Activated CD8-positive, alpha-beta memory T cell treated with anti-CD3 and anti-CD28 coated beads, Interleukin-2, amount 50 U/mL, for 4 hours (primary cell): ENCODE measurements around the gene PRKCA.
A peak's percentile ranks its signal among the peaks of the same experiment; 100 is the strongest.

Experiments used
- DNase-seq: peaks from one replicate; pipeline ENCODE4 v3.0.0-alpha.2; 2020

PRKCA gene

GRCh38 chr17:66725956-66726355, 423.5 kb downstream of the PRKCA start:
- DNase-seq = no peak

GRCh38 chr17:66726371-66726770, 424.0 kb downstream of the PRKCA start:
- DNase-seq = no peak

DNA sequence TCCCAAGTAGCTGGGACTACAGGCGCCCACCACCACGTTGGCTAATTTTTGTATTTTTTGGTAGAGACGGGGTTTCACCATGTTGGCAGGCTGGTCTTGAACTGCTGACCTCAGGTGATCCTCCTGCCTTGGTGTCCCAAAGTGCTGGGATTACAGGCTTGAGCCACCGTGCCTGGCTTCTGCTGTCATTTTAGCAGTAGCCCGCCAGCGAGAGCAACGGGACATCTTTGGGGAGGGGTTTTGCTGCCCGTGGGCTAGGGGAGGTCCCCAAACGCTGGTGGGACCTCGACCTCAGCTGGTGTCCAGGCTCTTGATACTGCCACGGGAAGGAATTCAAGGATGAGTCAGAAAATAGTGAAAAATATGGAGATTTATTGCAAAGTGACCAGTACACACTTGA, 424.4 kb downstream of the PRKCA start:
- no peak for DNase-seq

DNA sequence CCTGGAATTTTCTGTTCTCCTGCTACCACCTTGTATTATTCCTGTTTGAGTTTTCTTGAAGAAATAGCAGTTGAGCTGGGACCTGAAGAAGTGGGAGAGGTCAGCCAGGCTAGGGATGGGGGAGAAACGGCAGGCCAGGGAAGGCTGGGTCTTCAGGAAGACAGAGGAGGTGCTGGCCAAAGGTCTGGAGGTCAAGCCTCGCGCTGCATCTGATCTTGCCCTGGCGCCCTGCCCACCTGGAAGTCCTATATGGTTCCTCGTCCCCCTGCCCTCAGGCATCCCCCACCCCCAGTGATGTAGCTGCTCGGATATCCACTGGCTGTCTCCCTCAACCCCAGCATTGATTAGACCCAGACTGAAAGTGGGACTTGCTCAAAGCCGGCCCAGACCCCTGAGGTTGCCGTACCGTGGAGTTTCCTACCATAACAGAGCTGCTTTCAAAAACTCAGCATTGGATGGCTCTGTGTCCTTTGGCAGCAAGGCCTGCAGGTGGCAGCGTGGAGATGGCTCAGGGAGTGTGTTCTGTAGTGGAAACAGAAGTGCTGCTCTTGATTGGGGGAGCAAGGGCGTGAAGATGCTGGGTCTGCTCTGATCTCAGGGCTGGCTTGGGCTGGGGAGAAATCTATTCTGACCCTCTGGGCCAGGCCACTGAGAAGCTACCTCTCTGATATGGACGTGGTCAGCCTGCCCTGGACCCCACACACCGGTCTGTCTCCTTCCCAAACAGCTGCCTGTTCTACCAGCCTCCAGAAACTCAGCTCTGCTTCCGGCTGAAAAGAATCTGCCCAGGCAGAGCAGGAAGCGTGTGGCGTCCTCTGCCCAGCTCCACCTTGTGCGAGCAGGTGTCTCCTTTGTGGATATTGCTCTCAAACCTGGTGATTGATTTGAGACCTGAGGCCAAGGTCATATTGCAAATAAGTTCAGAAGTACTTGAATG, 425.5 kb downstream of the PRKCA start:
- DNase-seq = peak; percentile 32

DNA sequence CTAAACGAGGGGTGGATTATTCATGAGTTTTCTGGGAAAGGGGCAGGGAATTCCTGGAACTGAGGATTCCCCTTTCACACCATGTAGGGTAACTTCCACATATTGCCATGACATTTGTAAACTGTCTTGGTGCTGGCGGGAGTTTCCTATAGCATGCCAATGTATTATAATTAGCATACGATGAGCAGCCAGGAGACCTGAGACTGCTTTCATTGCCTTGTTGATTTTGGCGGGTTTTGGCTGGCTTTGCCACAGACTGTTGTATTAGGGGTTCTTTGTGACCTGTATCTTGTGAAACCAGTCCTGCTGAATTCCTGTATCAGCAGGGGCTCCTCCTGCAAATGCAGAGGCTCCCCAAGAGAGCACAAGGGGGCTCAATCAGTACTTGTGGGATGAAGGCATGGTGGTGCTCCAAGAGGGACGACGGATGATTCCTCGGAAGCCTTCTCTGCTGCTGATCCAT, 428.1 kb downstream of the PRKCA start:
- no peak for DNase-seq

GRCh38 chr17:66733759-66734158, 431.3 kb downstream of the PRKCA start:
- no peak for DNase-seq

DNA sequence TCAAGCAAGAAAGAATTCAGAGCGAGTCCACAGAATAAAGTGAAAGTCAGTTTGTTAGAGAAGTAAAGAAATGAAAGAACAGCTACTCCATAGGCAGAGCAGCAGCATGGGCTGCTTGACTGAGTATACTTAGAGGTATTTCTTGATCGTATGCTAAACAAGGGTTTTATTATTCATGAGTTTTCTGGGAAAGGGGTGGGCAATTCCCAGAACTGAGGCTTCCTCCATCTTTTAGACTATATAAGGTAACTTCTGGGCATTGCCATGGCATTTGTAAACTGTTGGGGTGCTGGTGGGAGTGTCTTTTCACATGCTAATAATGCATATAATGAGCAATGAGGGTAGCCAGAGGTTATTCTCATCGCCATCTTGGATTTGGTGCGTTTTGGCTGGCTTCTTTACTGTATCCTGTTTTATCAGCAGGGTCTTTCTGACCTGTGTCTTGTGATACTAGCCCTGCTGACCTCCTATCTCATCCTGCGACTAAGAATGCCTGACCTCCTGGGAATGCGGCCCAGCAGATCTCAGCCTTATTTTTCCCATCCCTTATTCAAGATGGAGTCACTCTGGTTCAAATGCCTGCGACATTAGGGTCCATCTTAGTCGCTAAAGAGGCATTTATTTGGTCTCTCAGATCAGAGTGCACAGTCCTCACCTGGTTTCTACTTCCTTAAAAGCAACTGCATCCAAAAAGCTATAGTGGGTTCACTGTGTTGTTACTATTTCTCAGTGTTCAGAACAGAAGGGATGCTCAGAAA, 432.0 kb downstream of the PRKCA start:
- DNase-seq = no peak

DNA sequence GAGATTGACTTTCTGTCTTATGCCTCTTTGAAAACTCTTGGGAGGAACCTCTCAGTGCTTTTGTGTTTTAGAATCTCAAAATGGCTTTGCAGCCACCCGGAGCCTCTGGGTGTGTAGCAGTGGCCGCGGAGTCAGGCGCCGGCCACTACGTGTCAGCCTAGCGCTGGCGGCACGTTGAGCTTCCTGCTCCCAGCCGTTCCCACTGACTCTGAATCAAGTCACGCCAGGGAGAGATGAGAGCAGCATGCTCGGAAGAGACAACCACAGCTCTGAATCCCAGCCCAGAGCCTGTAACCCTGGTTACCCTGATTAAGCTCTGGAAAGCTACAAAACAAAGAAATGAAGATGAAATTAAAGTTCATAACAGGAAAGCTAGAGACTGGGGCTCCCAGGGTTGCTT, 435.1 kb downstream of the PRKCA start:
- DNase-seq = no peak

GRCh38 chr17:66738301-66738700, 435.9 kb downstream of the PRKCA start:
- DNase-seq = no peak

DNA sequence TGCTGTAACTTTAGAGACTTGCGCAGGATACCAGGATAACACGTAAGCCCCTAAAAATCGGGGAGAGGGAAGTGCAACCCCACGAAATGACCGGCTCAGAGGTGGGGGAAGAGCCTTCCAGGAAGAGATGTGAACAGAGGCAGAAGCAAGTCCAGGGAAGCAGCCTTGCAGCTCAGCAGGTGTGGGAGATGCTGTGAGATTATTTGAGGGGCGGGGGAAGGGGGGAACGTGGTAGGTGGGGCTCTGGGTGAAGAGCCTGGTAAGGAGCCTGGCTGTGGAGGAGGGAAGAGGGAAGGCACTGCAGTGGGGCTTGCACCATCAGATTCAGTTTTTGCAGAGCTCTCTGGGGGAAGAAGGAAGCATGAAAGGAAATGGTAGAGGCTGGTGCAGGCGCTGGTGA, 437.1 kb downstream of the PRKCA start:
- DNase-seq = no peak

- no peak for DNase-seq
Observed at GRCh38 chr17:66740226-66740625, 437.8 kb downstream of the PRKCA start.

- no peak for DNase-seq
Observed at GRCh38 chr17:66743511-66743910, 441.1 kb downstream of the PRKCA start.

DNA sequence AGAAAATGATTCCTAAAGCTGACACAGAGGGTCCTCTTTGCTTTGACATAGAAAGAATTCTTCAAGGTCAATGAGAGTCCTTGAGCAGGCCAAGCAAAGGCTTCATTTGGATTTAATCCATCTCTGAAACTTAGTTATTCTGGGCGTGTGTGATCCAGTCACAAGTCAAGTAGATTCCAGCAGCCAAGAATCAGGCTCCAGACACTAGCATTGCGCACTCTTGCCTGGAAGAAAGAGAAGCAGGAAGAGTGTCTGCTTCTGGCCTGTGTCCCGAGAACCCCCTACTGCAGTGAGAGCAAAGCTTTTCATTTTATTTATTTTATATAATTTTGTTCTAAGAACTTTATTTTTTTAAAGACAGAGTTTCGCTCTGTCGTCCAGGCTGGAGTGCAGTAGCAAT, 444.3 kb downstream of the PRKCA start:
- no peak for DNase-seq

DNA sequence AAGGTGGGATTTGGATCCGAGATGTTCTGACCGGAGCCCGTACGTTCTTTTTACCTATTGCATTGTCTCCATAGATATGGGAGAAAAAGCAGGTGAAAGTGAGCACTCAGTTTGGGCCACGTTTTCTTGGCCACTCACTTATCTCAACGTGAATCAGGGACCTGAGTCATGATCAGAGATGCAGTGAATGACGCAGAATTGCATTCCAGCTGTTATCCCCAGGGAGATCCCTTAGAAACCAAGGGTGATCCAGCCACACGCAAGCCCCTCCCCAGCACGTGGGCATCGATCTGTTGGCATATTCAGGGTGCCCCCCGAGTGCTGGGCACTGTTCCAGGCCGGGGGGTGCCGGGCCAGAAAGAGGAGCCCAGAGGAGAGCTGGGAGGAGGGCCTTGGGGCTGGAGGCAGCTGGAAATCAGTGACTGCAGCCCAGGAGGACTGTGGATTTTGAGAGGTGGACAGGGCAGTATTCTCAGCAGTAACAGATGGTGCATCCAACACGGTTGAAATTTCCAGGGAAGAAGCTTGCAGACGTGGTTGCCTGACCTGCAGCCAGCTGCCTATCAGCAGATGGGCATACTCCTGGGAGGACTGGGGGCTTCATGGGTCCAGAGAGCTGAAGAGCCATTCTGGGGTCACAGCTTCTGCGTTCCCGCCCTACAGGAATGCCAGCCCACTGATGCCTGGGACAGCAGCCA, 445.3 kb downstream of the PRKCA start:
- DNase-seq = no peak

DNA sequence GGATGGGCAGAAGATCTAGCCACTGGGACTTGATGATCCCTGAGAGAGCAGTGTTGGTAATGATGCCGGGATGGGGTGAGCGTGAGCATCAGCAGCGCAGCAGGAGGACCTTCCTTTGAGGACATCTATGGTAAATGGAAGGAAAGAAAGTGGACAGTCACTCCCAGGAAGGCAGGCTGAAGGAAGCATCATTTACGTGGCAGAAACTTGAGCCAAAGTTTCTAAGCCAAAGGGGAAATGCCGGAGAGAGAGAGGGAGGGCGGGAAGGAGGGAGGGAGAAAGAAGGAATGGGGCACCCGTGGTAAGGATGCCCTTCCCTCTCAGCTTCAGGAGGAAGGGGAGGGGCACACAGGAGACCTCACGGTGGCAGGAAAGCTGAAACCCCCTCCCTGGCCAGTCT, 446.2 kb downstream of the PRKCA start:
- no peak for DNase-seq

DNA sequence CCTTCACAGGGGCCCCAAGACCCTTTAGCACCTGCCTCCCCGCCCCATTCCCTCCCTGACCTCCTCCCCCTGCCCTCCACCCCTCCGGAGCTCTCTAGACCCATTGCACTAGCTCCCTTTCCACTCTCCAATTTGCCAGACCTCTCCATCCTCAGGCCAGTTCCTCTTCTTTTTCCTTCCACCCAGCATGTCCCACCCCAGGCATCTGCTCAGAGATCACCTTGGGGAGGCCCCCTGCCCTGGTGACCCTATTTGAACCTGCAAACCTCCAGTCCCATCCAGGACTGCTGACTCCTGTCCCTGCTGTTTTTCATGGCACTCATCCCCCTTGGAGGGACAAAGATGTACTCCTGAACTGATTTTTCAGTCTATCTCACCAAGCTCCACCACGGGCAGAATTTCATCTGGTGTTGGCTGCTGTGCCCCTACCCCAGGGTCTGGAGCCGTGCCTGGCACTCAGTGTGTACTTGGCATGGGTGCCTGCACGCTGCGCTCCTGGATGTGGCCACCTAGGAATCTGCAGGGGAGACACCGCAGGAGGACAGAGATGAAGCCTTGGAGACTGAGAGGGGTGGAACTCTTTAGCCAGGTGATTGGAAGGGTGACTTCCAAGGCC, 446.9 kb downstream of the PRKCA start:
- no peak for DNase-seq

- no peak for DNase-seq
Observed at GRCh38 chr17:66750116-66750515, 447.7 kb downstream of the PRKCA start.

- no peak for DNase-seq
Observed at GRCh38 chr17:66750781-66751543, 448.5 kb downstream of the PRKCA start.

DNA sequence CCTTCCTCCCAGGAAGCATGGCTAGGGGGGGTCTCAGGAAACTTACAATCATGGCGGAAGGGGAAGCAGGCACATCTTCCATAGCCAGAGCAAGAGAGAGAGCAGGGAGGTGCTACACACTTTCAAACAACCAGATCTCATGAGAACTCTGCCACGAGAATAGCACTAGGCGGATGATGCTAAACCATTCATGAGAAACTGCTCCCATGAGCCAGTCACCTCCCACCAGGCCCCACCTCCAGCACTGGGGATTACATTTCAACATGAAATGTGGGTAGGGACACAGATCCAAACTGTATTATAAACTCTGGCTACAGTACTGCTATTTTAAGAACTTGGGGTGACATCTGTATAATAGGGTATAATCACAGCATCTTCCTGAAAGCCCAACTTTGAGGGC, 449.4 kb downstream of the PRKCA start:
- DNase-seq = no peak

- no peak for DNase-seq
Observed at GRCh38 chr17:66752411-66752810, 450.0 kb downstream of the PRKCA start.

GRCh38 chr17:66753126-66753920, 450.9 kb downstream of the PRKCA start:
- no peak for DNase-seq
